Activated T-helper 9 cell treated with anti-CD3 and anti-CD28 coated beads, Interleukin-2, amount 50 U/mL, for 16 hours (primary cell): Measurements from ENCODE around the gene NUDCD3.

Source experiments
- DNase-seq: peaks from one replicate; pipeline ENCODE4 v3.0.0-alpha.2; 2020; ENCODE audit warnings: low read depth

NUDCD3 gene

GRCh38 chr7:44353668-44354067, 136.8 kb downstream of the NUDCD3 start:
- no peak for DNase-seq

- no peak for DNase-seq
These were observed 141.3 kb downstream of the NUDCD3 start for GRCh38 chr7:44348851-44349781.

- no peak for DNase-seq
These were observed 142.2 kb downstream of the NUDCD3 start for GRCh38 chr7:44348300-44348699.

- no peak for DNase-seq
These were observed 142.8 kb downstream of the NUDCD3 start for GRCh38 chr7:44347546-44348114.

GRCh38 chr7:44346063-44346462, 144.4 kb downstream of the NUDCD3 start:
- DNase-seq: no peak

GRCh38 chr7:44341401-44341800, 149.1 kb downstream of the NUDCD3 start:
- DNase-seq: no peak

- DNase-seq: no peak
These were observed 151.9 kb downstream of the NUDCD3 start for GRCh38 chr7:44338600-44338999.

- no peak for DNase-seq
These were observed 154.0 kb downstream of the NUDCD3 start for GRCh38 chr7:44336491-44336890.

- no peak for DNase-seq
These were observed 155.3 kb downstream of the NUDCD3 start for GRCh38 chr7:44335184-44335583.

GRCh38 chr7:44334734-44335097, 155.7 kb downstream of the NUDCD3 start:
- DNase-seq: no peak

GRCh38 chr7:44333911-44334733, 156.3 kb downstream of the NUDCD3 start:
- DNase-seq: no peak

GRCh38 chr7:44331682-44332081, 158.8 kb downstream of the NUDCD3 start:
- DNase-seq: no peak

GRCh38 chr7:44330331-44330730, 160.1 kb downstream of the NUDCD3 start:
- DNase-seq: no peak

- no peak for DNase-seq
These were observed 160.6 kb downstream of the NUDCD3 start for GRCh38 chr7:44329888-44330287.
